ENCODE results near the gene CTNNA3. TPM values are rescaled to one million over a fixed set of nuclear protein-coding genes. Genes with fewer than 3 reads are reported as not detected.

CTNNA3 gene
- total RNA-seq, 1 experiment from 2014 or later = 0.85 TPM

GRCh38 chr10:66102756-66103155, 1593.2 kb downstream of the CTNNA3 start:
- no TSS peak for BruUV-seq (replicated peaks)
- intact Hi-C loops (cut with micrococcal nuclease; ENCODE audit: unreplicated experiment) (no loop called here), in situ Hi-C loops (cut with HindIII; ENCODE audit: low pct_unique_long_range_greater_than_20kb, low sequenced_read_pairs) (no loop called here)
- Histone ChIP-seq H3K27ac (ENCODE audit: low read length) (no peak overlapping the region), H3K36me3 (ENCODE audit: control insufficient read depth, insufficient read depth, low read length) (no peaks in the 10 kb centered on the region), H3K4me1 (ENCODE audit: control insufficient read depth, insufficient read depth, low read length) (no peaks in the 10 kb centered on the region), H3K27me3 (ENCODE audit: control insufficient read depth, insufficient read depth, low read length) (no peaks in the 10 kb centered on the region), H3K9me3 (ENCODE audit: control insufficient read depth, insufficient read depth, low read depth, low read length) (peaks cover 4% of the 10 kb centered on the region; the same call in 1 of the 2 replicates), H3K4me3 (ENCODE audit: low read depth in 2 of 2, low read length in 2 of 2) (no peak overlapping the region)
- ChIA-PET CTCF (no interaction called here), POLR2A (no interaction called here)
- ATAC-seq (no peak), DNase-seq (ENCODE audit: low read depth, low spot score) (no peak)
- TF ChIP-seq SIN3A (IDR thresholded peaks at IDR 0.05; ENCODE audit: borderline replicate concordance, insufficient read depth, low read depth, low read length) (no peak), POLR2AphosphoS5 (IDR thresholded peaks at IDR 0.05; ENCODE audit: low read depth, low read length) (no peak), REST (IDR thresholded peaks at IDR 0.05; ENCODE audit: insufficient read depth in 1 of 2, low read depth in 2 of 2, low read length in 1 of 2) (no peak), TCF7L2 (IDR thresholded peaks at IDR 0.05; ENCODE audit: low read depth, low read length) (no peak), CTCF (IDR thresholded peaks at IDR 0.05) (no peak)

- Histone ChIP-seq H3K27me3 (ENCODE audit: control insufficient read depth, insufficient read depth, low read length) (no peaks in the 10 kb centered on the region), H3K9me3 (ENCODE audit: control insufficient read depth, insufficient read depth, low read depth, low read length) (no peaks in the 10 kb centered on the region), H3K4me3 (ENCODE audit: low read depth in 2 of 2, low read length in 2 of 2) (no peak overlapping the region), H3K36me3 (ENCODE audit: control insufficient read depth, insufficient read depth, low read length) (no peaks in the 10 kb centered on the region), H3K4me1 (ENCODE audit: control insufficient read depth, insufficient read depth, low read length) (no peaks in the 10 kb centered on the region), H3K27ac (ENCODE audit: low read length) (no peak overlapping the region)
- TF ChIP-seq SIN3A (IDR thresholded peaks at IDR 0.05; ENCODE audit: borderline replicate concordance, insufficient read depth, low read depth, low read length) (no peak), CTCF (IDR thresholded peaks at IDR 0.05) (no peak), TCF7L2 (IDR thresholded peaks at IDR 0.05; ENCODE audit: low read depth, low read length) (no peak), REST (IDR thresholded peaks at IDR 0.05; ENCODE audit: insufficient read depth in 1 of 2, low read depth in 2 of 2, low read length in 1 of 2) (no peak), POLR2AphosphoS5 (IDR thresholded peaks at IDR 0.05; ENCODE audit: low read depth, low read length) (no peak)
- ATAC-seq (no peak), DNase-seq (ENCODE audit: low read depth, low spot score) (no peak)
- ChIA-PET POLR2A (interaction anchor here (0.7 kb wide), 1 partner anchor 612 kb away, joined by 7 read pairs; no protein-coding TSS in a partner anchor), CTCF (no interaction called here)
- in situ Hi-C loops (cut with HindIII; ENCODE audit: low pct_unique_long_range_greater_than_20kb, low sequenced_read_pairs) = no loop called here
- BruUV-seq (replicated peaks) = no TSS peak
- intact Hi-C loops (cut with micrococcal nuclease; ENCODE audit: unreplicated experiment) = no loop called here
These were observed 1597.2 kb downstream of the CTNNA3 start for GRCh38 chr10:66098595-66099480.
